ENCODE results near the gene GPR17.

DNA sequence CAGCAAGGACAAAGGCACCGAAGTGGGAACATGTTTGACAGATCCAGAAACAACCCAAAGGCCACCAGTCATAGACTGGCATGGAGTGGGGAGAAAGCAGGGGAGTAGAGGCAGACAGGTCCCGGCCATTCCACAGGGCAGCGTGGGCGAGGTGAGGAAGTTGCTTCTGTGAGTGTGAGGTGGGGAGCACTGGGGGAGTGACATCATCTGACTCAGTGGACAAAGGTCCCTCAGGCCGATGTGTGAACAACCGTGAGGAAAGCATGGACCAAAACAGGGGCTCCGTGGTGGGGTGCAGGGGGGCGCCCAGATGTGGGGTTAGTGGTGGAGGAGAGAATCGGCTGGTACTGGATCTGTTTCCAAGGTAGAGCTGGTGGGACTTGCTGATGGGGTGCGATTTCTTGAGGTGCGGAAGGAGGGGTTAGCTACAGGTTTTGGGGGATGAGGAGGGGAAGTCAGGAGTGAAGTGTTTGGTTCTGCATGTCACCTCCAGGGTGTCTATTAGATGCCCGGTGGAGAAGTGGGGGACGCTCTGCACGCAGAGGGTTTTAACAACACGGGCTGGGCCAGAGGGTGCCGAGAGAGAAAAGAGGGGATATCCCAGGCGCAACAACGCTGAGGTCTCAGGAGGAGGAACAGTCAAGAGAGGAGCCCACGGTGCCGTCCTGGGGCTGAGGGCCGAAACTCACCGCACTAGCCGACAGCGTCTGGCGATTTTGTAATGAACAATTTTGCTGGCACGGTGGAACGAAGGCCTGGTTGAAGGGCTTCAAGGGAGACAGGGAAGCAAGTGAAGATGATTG, 52.8 kb downstream of the GPR17 start:
- TF ChIP-seq RAD21 (IDR thresholded peaks at IDR 0.05) (no peak), JUND (IDR thresholded peaks at IDR 0.05) (no peak), SP1 (IDR thresholded peaks at IDR 0.05) (no peak), CTCF (IDR thresholded peaks at IDR 0.05; ENCODE audit: low read depth, low read length, missing input control) (no peak)

All from liver (tissue), 3 donors.